Muscle layer of colon (tissue), 2 donors: Measurements from ENCODE around the gene TSEN34.
"Not testable (repeated sequence)": the region's sequence is repeated elsewhere in the genome, so short reads cannot be mapped to it uniquely, and the experiment has no call there.

Experiments
- H3K27ac ChIP-seq: one replicate; pipeline ENCODE4 v1.7.0; 2013; ENCODE audit warnings: low read depth, mild to moderate bottlenecking, low read length, moderate library complexity
- H3K27me3 ChIP-seq, 2 donors: one replicate each; pipeline ENCODE4 v1.7.0; 2013; ENCODE audit warnings: low read length in 2 of 2, mild to moderate bottlenecking in 2 of 2; ENCODE audit not compliant: insufficient read depth in 2 of 2, control insufficient read depth in 1 of 2
- H3K36me3 ChIP-seq: one replicate; pipeline ENCODE4 v1.7.0; 2013; ENCODE audit warnings: mild to moderate bottlenecking, low read length; ENCODE audit not compliant: insufficient read depth
- H3K4me1 ChIP-seq: one replicate; pipeline ENCODE4 v1.7.0; 2013; ENCODE audit warnings: mild to moderate bottlenecking, low read length; ENCODE audit not compliant: insufficient read depth
- H3K4me3 ChIP-seq, 2 donors: one replicate each; pipeline ENCODE4 v1.7.0; 2013; ENCODE audit warnings: low read length in 2 of 2, low read depth in 1 of 2, mild to moderate bottlenecking in 1 of 2, moderate library complexity in 1 of 2
- H3K9ac ChIP-seq: one replicate; pipeline ENCODE4 v1.7.0; 2013; ENCODE audit warnings: low read length
- H3K9me3 ChIP-seq: one replicate; pipeline ENCODE4 v1.7.0; 2013; ENCODE audit warnings: mild to moderate bottlenecking, low read length
- donor health status: abdominal sarcoma.
- donor health status: Adenocarcinoma of cecum.

Gene TSEN34

GRCh38 chr19:54204767-54205468, 13.8 kb downstream of the TSEN34 start:
- peaks cover 47% of the 10 kb centered on the region for H3K4me1 ChIP-seq
- no peak overlapping the region for H3K27ac ChIP-seq
- H3K27me3 ChIP-seq = no peaks in the 10 kb centered on the region
- H3K9me3 ChIP-seq = no peaks in the 10 kb centered on the region
- no peak overlapping the region for H3K4me3 ChIP-seq
- H3K36me3 ChIP-seq = peaks cover 59% of the 10 kb centered on the region
- no peak overlapping the region for H3K9ac ChIP-seq

- Histone ChIP-seq H3K36me3 (peaks cover 59% of the 10 kb centered on the region), H3K9ac (no peak overlapping the region), H3K27ac (no peak overlapping the region), H3K4me3 (no peak overlapping the region), H3K9me3 (no peaks in the 10 kb centered on the region), H3K27me3 (no peaks in the 10 kb centered on the region), H3K4me1 (peaks cover 51% of the 10 kb centered on the region)
Measured at GRCh38 chr19:54206030-54206830, 15.1 kb downstream of the TSEN34 start.

GRCh38 chr19:54206831-54207177, 15.7 kb downstream of the TSEN34 start:
- H3K4me1 ChIP-seq = peaks cover 46% of the 10 kb centered on the region
- H3K9ac ChIP-seq = no peak overlapping the region
- H3K4me3 ChIP-seq = no peak overlapping the region
- no peak overlapping the region for H3K27ac ChIP-seq
- H3K36me3 ChIP-seq = peaks cover 59% of the 10 kb centered on the region
- H3K9me3 ChIP-seq = no peaks in the 10 kb centered on the region
- no peaks in the 10 kb centered on the region for H3K27me3 ChIP-seq

- H3K9me3 ChIP-seq, H3K27ac ChIP-seq, H3K4me3 ChIP-seq, H3K27me3 ChIP-seq, H3K9ac ChIP-seq: not testable (repeated sequence)
- H3K36me3 ChIP-seq = peaks cover 58% of the 10 kb centered on the region
- H3K4me1 ChIP-seq = peaks cover 42% of the 10 kb centered on the region
Measured at GRCh38 chr19:54207193-54207592, 16.1 kb downstream of the TSEN34 start.

GRCh38 chr19:54207676-54207982, 16.5 kb downstream of the TSEN34 start:
- no peaks in the 10 kb centered on the region for H3K9me3 ChIP-seq
- H3K4me1 ChIP-seq = peaks cover 37% of the 10 kb centered on the region
- no peaks in the 10 kb centered on the region for H3K27me3 ChIP-seq
- H3K36me3 ChIP-seq = peaks cover 54% of the 10 kb centered on the region
- no peak overlapping the region for H3K9ac ChIP-seq
- no peak overlapping the region for H3K4me3 ChIP-seq
- no peak overlapping the region for H3K27ac ChIP-seq

- peaks cover 32% of the 10 kb centered on the region for H3K4me1 ChIP-seq
- peaks cover 49% of the 10 kb centered on the region for H3K36me3 ChIP-seq
- H3K9ac ChIP-seq = no peak overlapping the region
- H3K9me3 ChIP-seq = no peaks in the 10 kb centered on the region
- H3K27me3 ChIP-seq = no peaks in the 10 kb centered on the region
- no peak overlapping the region for H3K4me3 ChIP-seq
- H3K27ac ChIP-seq = peak overlapping the region; percentile 24
Measured at GRCh38 chr19:54207983-54208783, 17.1 kb downstream of the TSEN34 start.

GRCh38 chr19:54208784-54209057, 17.6 kb downstream of the TSEN34 start:
- peaks cover 28% of the 10 kb centered on the region for H3K4me1 ChIP-seq
- peaks cover 43% of the 10 kb centered on the region for H3K36me3 ChIP-seq
- H3K9ac ChIP-seq = no peak overlapping the region
- H3K27me3 ChIP-seq = no peaks in the 10 kb centered on the region
- peak overlapping the region; percentile 56 for H3K27ac ChIP-seq
- H3K4me3 ChIP-seq = no peak overlapping the region
- H3K9me3 ChIP-seq = no peaks in the 10 kb centered on the region

- H3K9ac ChIP-seq = no peak overlapping the region
- H3K27ac ChIP-seq = peak overlapping the region; percentile 56
- H3K36me3 ChIP-seq = peaks cover 40% of the 10 kb centered on the region
- no peaks in the 10 kb centered on the region for H3K27me3 ChIP-seq
- peaks cover 25% of the 10 kb centered on the region for H3K4me1 ChIP-seq
- H3K4me3 ChIP-seq = no peak overlapping the region
- no peaks in the 10 kb centered on the region for H3K9me3 ChIP-seq
Measured at GRCh38 chr19:54209058-54209810, 18.1 kb downstream of the TSEN34 start.

- Histone ChIP-seq H3K9ac (no peak overlapping the region), H3K36me3 (peaks cover 33% of the 10 kb centered on the region), H3K4me1 (peaks cover 25% of the 10 kb centered on the region), H3K27ac (peak overlapping the region; percentile 56), H3K9me3 (no peaks in the 10 kb centered on the region), H3K27me3 (no peaks in the 10 kb centered on the region), H3K4me3 (no peak overlapping the region)
Measured at GRCh38 chr19:54209811-54210494, 18.8 kb downstream of the TSEN34 start.

- no peak overlapping the region for H3K27ac ChIP-seq
- peaks cover 25% of the 10 kb centered on the region for H3K36me3 ChIP-seq
- H3K9me3 ChIP-seq = no peaks in the 10 kb centered on the region
- H3K27me3 ChIP-seq = no peaks in the 10 kb centered on the region
- H3K4me3 ChIP-seq = no peak overlapping the region
- peaks cover 25% of the 10 kb centered on the region for H3K4me1 ChIP-seq
- H3K9ac ChIP-seq = no peak overlapping the region
Measured at GRCh38 chr19:54211235-54211634, 20.1 kb downstream of the TSEN34 start.

GRCh38 chr19:54214217-54214616, 23.1 kb downstream of the TSEN34 start:
- H3K36me3 ChIP-seq = not testable (repeated sequence)

More at GRCh38 chr19:54214217-54214616, 23.1 kb downstream of the TSEN34 start:
- peaks cover 11% of the 10 kb centered on the region for H3K4me1 ChIP-seq
- H3K27ac ChIP-seq, H3K27me3 ChIP-seq, H3K9ac ChIP-seq, H3K4me3 ChIP-seq, H3K9me3 ChIP-seq: not testable (repeated sequence)
